HCT116 (cell line): ENCODE measurements around the gene TMEM208. TPM values are rescaled to one million over a fixed set of nuclear protein-coding genes. Genes with fewer than 3 reads are reported as not detected.

Experiments
- ATAC-seq: fragments of 200-7000 bp; cut with Tn5 transposase; 2 replicates; pipeline ENCODE4 v1.9.1; 2020; ENCODE audit warnings: mild to moderate bottlenecking, moderate library complexity
- BruUV-seq: library from RNA; stranded (reverse); fragments of 400-500 nt; replicated peaks from 2 replicates; lab custom pipeline; 2021; lab: Mats Ljungman, UMichigan
- CTCF ChIA-PET: fragments of 300-600 bp; sonication (Branson Sonifier 250); formaldehyde crosslinking; loops from one replicate; lab custom pipeline; 2021; ENCODE audit warnings: antibody characterized with exemption; lab: Charles Lee
- POLR2A ChIA-PET: fragments of 300-600, 350-600 bp; sonication (Branson Sonifier 250); formaldehyde crosslinking; loops from one replicate; lab custom pipeline; 2021; ENCODE audit warnings: antibody characterized with exemption; lab: Charles Lee
- RAD21 ChIA-PET, 2 experiments: fragments of 300-600 bp; sonication (Branson Sonifier 250); formaldehyde crosslinking; loops; one replicate each; lab custom pipeline; 2023; ENCODE audit warnings: low total read pairs in 2 of 2; ENCODE audit not compliant: uncharacterized antibody in 2 of 2, unreplicated experiment in 2 of 2, low non-redundant PET in 1 of 2; lab: Charles Lee
- DNase-seq: peaks from one replicate; pipeline ENCODE4 v3.0.0-alpha.2; 2010; ENCODE audit warnings: low read depth, low spot score
- H2AFZ ChIP-seq: fragments of 200-600 bp; shearing (Covaris generic), sonication (generic); 2 replicates; pipeline ENCODE4 v1.6.1; 2017; ENCODE audit warnings: low read depth, mixed run types, mixed read lengths, antibody characterized with exemption, low read length; ENCODE audit not compliant: poor library complexity, severe bottlenecking
- H3K27ac ChIP-seq: 2 replicates; pipeline ENCODE4 v1.5.1; 2012; ENCODE audit warnings: low read depth, low read length
- H3K27me3 ChIP-seq: fragments of 200-600 bp; sonication (generic); 2 replicates; pipeline ENCODE4 v1.6.1; 2016; ENCODE audit warnings: mixed run types, low read length, mixed read lengths; ENCODE audit not compliant: insufficient read depth
- H3K36me3 ChIP-seq, 2 experiments: fragments of 200-500 bp in 1 of 2; fragments of 200-600 bp in 1 of 2; sonication (Bioruptor generic) in 1 of 2; sonication (generic) in 1 of 2; 2 replicates each; pipeline versions ENCODE4 v1.5.1 to v1.6.1; 2014 to 2016; ENCODE audit warnings: low read length in 2 of 2, inconsistent platforms in 1 of 2, mixed read lengths in 1 of 2, mixed run types in 1 of 2; ENCODE audit not compliant: insufficient read depth in 2 of 2, control insufficient read depth in 1 of 2
- H3K4me1 ChIP-seq, 2 experiments: fragments of 200-600 bp in 1 of 2; sonication (generic) in 1 of 2; 2 replicates each; pipeline versions ENCODE4 v1.5.1 to v1.6.1; 2012 to 2017; ENCODE audit warnings: low read length in 2 of 2, inconsistent platforms in 1 of 2, mild to moderate bottlenecking in 1 of 2, mixed read lengths in 1 of 2, mixed run types in 1 of 2, moderate library complexity in 1 of 2; ENCODE audit not compliant: insufficient read depth in 2 of 2, control insufficient read depth in 1 of 2
- H3K4me2 ChIP-seq: fragments of 200-600 bp; sonication (generic); 2 replicates; pipeline ENCODE4 v1.6.1; 2017; ENCODE audit warnings: mixed run types, low read length, mixed read lengths
- H3K4me3 ChIP-seq, 2 experiments: fragments of 200-600 bp in 1 of 2; sonication (generic) in 1 of 2; replicated peaks in 1 of 2; 2 replicates each; pipeline ENCODE4 v1.5.1; 2011 to 2016; ENCODE audit warnings: low read length in 2 of 2, control low read depth in 1 of 2, low read depth in 1 of 2, mild to moderate bottlenecking in 1 of 2, mixed read lengths in 1 of 2, mixed run types in 1 of 2
- H3K79me2 ChIP-seq: fragments of 200-600 bp; sonication (generic); 2 replicates; pipeline ENCODE4 v1.6.1; 2017; ENCODE audit warnings: mild to moderate bottlenecking, mixed run types, low read length, moderate library complexity, mixed read lengths; ENCODE audit not compliant: insufficient read depth
- H3K9ac ChIP-seq: fragments of 200-600 bp; sonication (generic); 2 replicates; pipeline ENCODE4 v1.6.1; 2016; ENCODE audit warnings: low read length, mixed read lengths
- H3K9me2 ChIP-seq: fragments of 200-600 bp; sonication (generic), shearing (Covaris generic); 2 replicates; pipeline ENCODE4 v1.6.1; 2017; ENCODE audit warnings: mixed run types, mild to moderate bottlenecking, moderate library complexity; ENCODE audit not compliant: insufficient read depth
- H3K9me3 ChIP-seq, 2 experiments: fragments of 200-500 bp in 1 of 2; fragments of 200-600 bp in 1 of 2; sonication (Bioruptor generic) in 1 of 2; sonication (generic) in 1 of 2; 2 replicates each; pipeline ENCODE4 v1.6.1; 2014 to 2017; ENCODE audit warnings: low read length in 2 of 2, mixed read lengths in 2 of 2, inconsistent platforms in 1 of 2, low read depth in 1 of 2, mild to moderate bottlenecking in 1 of 2, mixed run types in 1 of 2, moderate library complexity in 1 of 2; ENCODE audit not compliant: control insufficient read depth in 1 of 2, insufficient read depth in 1 of 2
- H4K20me1 ChIP-seq: fragments of 200-600 bp; sonication (generic), shearing (Covaris generic); 2 replicates; pipeline ENCODE4 v1.6.1; 2017; ENCODE audit warnings: mixed run types, mild to moderate bottlenecking, moderate library complexity; ENCODE audit not compliant: insufficient read depth
- EGR1 ChIP-seq: IDR thresholded peaks from 2 replicates; pipeline ENCODE4 v1.6.1; 2012; ENCODE audit warnings: low read depth
- ELF1 ChIP-seq: IDR thresholded peaks from 2 replicates; pipeline ENCODE4 v1.6.1; 2012; ENCODE audit warnings: low read depth, borderline replicate concordance
- JUND ChIP-seq: IDR thresholded peaks from 2 replicates; pipeline ENCODE4 v1.6.1; 2012
- POLR2AphosphoS5 ChIP-seq: IDR thresholded peaks from 2 replicates; pipeline ENCODE4 v1.6.1; 2011; ENCODE audit warnings: mild to moderate bottlenecking, low read depth, low read length, moderate library complexity
- ZFX ChIP-seq: fragments of 450-650 bp; IDR thresholded peaks from 2 replicates; pipeline ENCODE4 v1.6.1; 2017
- intact Hi-C: fragments of 100-400 bp; cut with micrococcal nuclease; formaldehyde crosslinking; loops from 2 replicates; pipeline ENCODE4 v1.10.0; 2022
- total RNA-seq: library from RNA; stranded (reverse); gene quantifications from one replicate; pipeline ENCODE4 v1.2.1, GENCODE V29; 2021; ENCODE audit not compliant: unreplicated experiment
- TF ChIP-seq, protein P1 (sequence below): IDR thresholded peaks from 2 replicates; pipeline ENCODE4 v1.6.1; 2011; ENCODE audit warnings: mild to moderate bottlenecking, low read length, moderate library complexity; ENCODE audit not compliant: insufficient replicate concordance; ENCODE audit errors: extremely low read depth

Gene TMEM208
- total RNA-seq, 1 experiment from 2014 or later, result 36.1 TPM

DNA sequence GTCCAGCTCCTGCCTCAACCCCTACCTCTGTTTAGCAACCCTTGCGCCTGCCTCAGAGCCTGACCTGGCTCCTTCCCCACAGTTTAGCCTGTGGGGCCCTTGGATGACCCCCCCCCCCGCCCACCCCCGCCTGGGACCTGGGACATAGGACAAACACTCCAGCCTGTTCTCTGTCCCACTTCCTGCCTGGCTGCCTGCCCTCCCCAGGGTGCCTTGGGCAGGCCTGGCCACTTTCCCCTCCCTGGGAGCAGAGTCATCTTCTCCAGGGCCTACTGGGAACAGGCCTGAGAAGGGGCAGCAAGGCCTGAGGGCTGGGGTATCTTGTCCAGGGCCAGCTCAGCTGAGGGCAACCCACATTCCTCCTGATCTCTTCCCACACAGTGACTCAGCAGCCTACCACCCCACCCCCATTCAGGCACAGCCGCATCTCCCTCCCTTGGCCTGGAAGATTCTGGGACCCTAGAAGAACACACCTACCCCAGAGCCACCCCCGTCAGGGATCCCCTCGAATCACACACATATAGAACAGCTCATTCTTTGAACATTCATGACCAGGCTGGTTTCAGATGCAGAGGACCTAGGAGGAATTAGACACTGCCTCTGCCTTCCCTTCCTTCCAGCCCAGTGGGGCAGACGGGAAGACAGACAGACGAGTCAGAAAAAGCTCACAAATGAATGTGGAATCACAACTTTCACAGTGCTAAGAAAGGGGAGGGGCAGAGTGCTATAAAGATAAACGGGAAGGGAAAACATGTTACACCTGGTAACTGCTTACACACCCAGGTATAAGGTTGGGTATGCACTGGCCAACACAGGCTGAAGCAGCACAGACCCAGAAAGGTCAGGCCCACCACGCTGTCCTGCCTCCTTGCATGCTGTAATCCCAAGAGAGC, 14.3 kb downstream of the TMEM208 start:
- Histone ChIP-seq H3K36me3 (peaks cover 10 to 25% of the 10 kb centered on the region in 2 experiments), H4K20me1 (no peaks in the 10 kb centered on the region), H2AFZ (no peak overlapping the region), H3K4me1 (peaks cover 49 to 72% of the 10 kb centered on the region in 2 experiments), H3K27ac (peak overlapping the region; percentile 82), H3K9ac (peak overlapping the region; percentile 67), H3K4me2 (peak overlapping the region; percentile 87), H3K9me2 (no peaks in the 10 kb centered on the region), H3K4me3 (peak overlapping the region in 1 of 2 experiments; percentile 47; a peak in 3 of 4 replicates), H3K79me2 (peaks cover 71% of the 10 kb centered on the region), H3K9me3 (no peaks in the 10 kb centered on the region), H3K27me3 (no peaks in the 10 kb centered on the region)
- intact Hi-C loops, result no loop called here
- no peak for DNase-seq
- POLR2A ChIA-PET, result no interaction called here
- no peak for TF ChIP-seq JUND
- 0 out of 2 replicates have a peak, but pooled peaks have one; percentile 37 for TF ChIP-seq ZFX
- TF ChIP-seq, protein P1, sequence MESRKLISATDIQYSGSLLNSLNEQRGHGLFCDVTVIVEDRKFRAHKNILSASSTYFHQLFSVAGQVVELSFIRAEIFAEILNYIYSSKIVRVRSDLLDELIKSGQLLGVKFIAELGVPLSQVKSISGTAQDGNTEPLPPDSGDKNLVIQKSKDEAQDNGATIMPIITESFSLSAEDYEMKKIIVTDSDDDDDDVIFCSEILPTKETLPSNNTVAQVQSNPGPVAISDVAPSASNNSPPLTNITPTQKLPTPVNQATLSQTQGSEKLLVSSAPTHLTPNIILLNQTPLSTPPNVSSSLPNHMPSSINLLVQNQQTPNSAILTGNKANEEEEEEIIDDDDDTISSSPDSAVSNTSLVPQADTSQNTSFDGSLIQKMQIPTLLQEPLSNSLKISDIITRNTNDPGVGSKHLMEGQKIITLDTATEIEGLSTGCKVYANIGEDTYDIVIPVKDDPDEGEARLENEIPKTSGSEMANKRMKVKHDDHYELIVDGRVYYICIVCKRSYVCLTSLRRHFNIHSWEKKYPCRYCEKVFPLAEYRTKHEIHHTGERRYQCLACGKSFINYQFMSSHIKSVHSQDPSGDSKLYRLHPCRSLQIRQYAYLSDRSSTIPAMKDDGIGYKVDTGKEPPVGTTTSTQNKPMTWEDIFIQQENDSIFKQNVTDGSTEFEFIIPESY, result peak; percentile 38
- TF ChIP-seq POLR2AphosphoS5, result peak; percentile 51
- no peak for TF ChIP-seq ELF1
- TF ChIP-seq EGR1, result no peak
- ATAC-seq, result peak; percentile 28
- RAD21 ChIA-PET, result no interaction called here
- no TSS peak for BruUV-seq
- CTCF ChIA-PET, result no interaction called here
